ENCODE data around the gene ATP2B2.

- TF ChIP-seq CTCF (IDR thresholded peaks at IDR 0.05) (no peak), POLR2A (IDR thresholded peaks at IDR 0.05) (no peak)
Observed at GRCh38 chr3:10354361-10355015, 150.9 kb downstream of the ATP2B2 start.

All from right lobe of liver (tissue), 4 donors.